HUES6 (cell line): ENCODE results near the gene AGFG1.
"Not testable (repeated sequence)": the region's sequence is repeated elsewhere in the genome, so short reads cannot be mapped to it uniquely, and the experiment has no call there.

Experiments used
- H3K27ac ChIP-seq: 2 replicates; pipeline ENCODE4 v1.7.0; 2013; ENCODE audit warnings: low read depth, mild to moderate bottlenecking, low read length, inconsistent platforms
- H3K27me3 ChIP-seq: 2 replicates; pipeline ENCODE4 v1.6.1; 2013; ENCODE audit warnings: low read length; ENCODE audit not compliant: control insufficient read depth, insufficient read depth
- H3K36me3 ChIP-seq: 2 replicates; pipeline ENCODE4 v1.6.1; 2013; ENCODE audit warnings: low read length; ENCODE audit not compliant: control insufficient read depth, insufficient read depth
- H3K4me1 ChIP-seq: 2 replicates; pipeline ENCODE4 v1.6.1; 2013; ENCODE audit warnings: low read length; ENCODE audit not compliant: control insufficient read depth, insufficient read depth
- H3K4me3 ChIP-seq: 2 replicates; pipeline ENCODE4 v1.5.1; 2013; ENCODE audit warnings: low read depth, low read length
- H3K9ac ChIP-seq: one replicate; pipeline ENCODE4 v1.6.1; 2013; ENCODE audit warnings: mild to moderate bottlenecking, low read length
- H3K9me3 ChIP-seq: 2 replicates; pipeline ENCODE4 v1.6.1; 2013; ENCODE audit warnings: low read depth, low read length; ENCODE audit not compliant: control insufficient read depth, insufficient read depth

The AGFG1 gene

GRCh38 chr2:227513113-227513512, 41.2 kb downstream of the AGFG1 start:
- Histone ChIP-seq H3K4me3 (no peak overlapping the region), H3K4me1 (peaks cover 57% of the 10 kb centered on the region), H3K9me3 (no peaks in the 10 kb centered on the region), H3K27ac (no peak overlapping the region), H3K36me3 (no peaks in the 10 kb centered on the region), H3K27me3 (no peaks in the 10 kb centered on the region), H3K9ac (no peak overlapping the region)

- Histone ChIP-seq H3K27ac (no peak overlapping the region), H3K4me1 (peaks cover 45% of the 10 kb centered on the region), H3K4me3 (no peak overlapping the region), H3K9ac (no peak overlapping the region), H3K27me3 (no peaks in the 10 kb centered on the region), H3K9me3 (no peaks in the 10 kb centered on the region), H3K36me3 (peaks cover 10% of the 10 kb centered on the region)
Measured at GRCh38 chr2:227515742-227516141, 43.8 kb downstream of the AGFG1 start.

GRCh38 chr2:227517724-227518123, 45.8 kb downstream of the AGFG1 start:
- Histone ChIP-seq H3K36me3 (peaks cover 26% of the 10 kb centered on the region), H3K4me1 (peaks cover 39% of the 10 kb centered on the region), H3K9me3 (no peaks in the 10 kb centered on the region), H3K9ac (no peak overlapping the region), H3K27me3 (no peaks in the 10 kb centered on the region), H3K4me3 (no peak overlapping the region), H3K27ac (no peak overlapping the region)

GRCh38 chr2:227518278-227518865, 46.4 kb downstream of the AGFG1 start:
- H3K27me3 ChIP-seq, H3K27ac ChIP-seq, H3K9ac ChIP-seq, H3K9me3 ChIP-seq, H3K4me3 ChIP-seq: not testable (repeated sequence)
- peaks cover 29% of the 10 kb centered on the region for H3K36me3 ChIP-seq
- peaks cover 33% of the 10 kb centered on the region for H3K4me1 ChIP-seq

- peaks cover 14% of the 10 kb centered on the region for H3K4me1 ChIP-seq
- not testable (repeated sequence) for H3K9ac ChIP-seq, H3K4me3 ChIP-seq, H3K9me3 ChIP-seq, H3K27ac ChIP-seq, H3K27me3 ChIP-seq
- peaks cover 57% of the 10 kb centered on the region for H3K36me3 ChIP-seq
Measured at GRCh38 chr2:227521178-227521577, 49.2 kb downstream of the AGFG1 start.

- no peaks in the 10 kb centered on the region for H3K9me3 ChIP-seq
- no peak overlapping the region for H3K9ac ChIP-seq
- peaks cover 75% of the 10 kb centered on the region for H3K36me3 ChIP-seq
- no peaks in the 10 kb centered on the region for H3K4me1 ChIP-seq
- no peaks in the 10 kb centered on the region for H3K27me3 ChIP-seq
- H3K4me3 ChIP-seq, result no peak overlapping the region
- no peak overlapping the region for H3K27ac ChIP-seq
Measured at GRCh38 chr2:227524665-227525064, 52.7 kb downstream of the AGFG1 start.

GRCh38 chr2:227527351-227527750, 55.4 kb downstream of the AGFG1 start:
- Histone ChIP-seq H3K27me3 (no peaks in the 10 kb centered on the region), H3K9ac (no peak overlapping the region), H3K36me3 (peaks cover 70% of the 10 kb centered on the region), H3K9me3 (no peaks in the 10 kb centered on the region), H3K4me1 (no peaks in the 10 kb centered on the region), H3K27ac (no peak overlapping the region), H3K4me3 (no peak overlapping the region)

GRCh38 chr2:227528803-227529202, 56.8 kb downstream of the AGFG1 start:
- Histone ChIP-seq H3K27ac (no peak overlapping the region), H3K4me3 (no peak overlapping the region), H3K27me3 (no peaks in the 10 kb centered on the region), H3K9ac (no peak overlapping the region), H3K36me3 (peaks cover 70% of the 10 kb centered on the region), H3K9me3 (no peaks in the 10 kb centered on the region), H3K4me1 (no peaks in the 10 kb centered on the region)

- H3K9me3 ChIP-seq, result no peaks in the 10 kb centered on the region
- H3K4me3 ChIP-seq, result no peak overlapping the region
- H3K4me1 ChIP-seq, result no peaks in the 10 kb centered on the region
- no peaks in the 10 kb centered on the region for H3K27me3 ChIP-seq
- H3K27ac ChIP-seq, result no peak overlapping the region
- peaks cover 70% of the 10 kb centered on the region for H3K36me3 ChIP-seq
- no peak overlapping the region for H3K9ac ChIP-seq
Measured at GRCh38 chr2:227529871-227530270, 57.9 kb downstream of the AGFG1 start.

GRCh38 chr2:227534714-227535113, 62.8 kb downstream of the AGFG1 start:
- Histone ChIP-seq H3K36me3 (peaks cover 87% of the 10 kb centered on the region), H3K27me3 (no peaks in the 10 kb centered on the region), H3K4me3 (no peak overlapping the region), H3K27ac (no peak overlapping the region), H3K4me1 (no peaks in the 10 kb centered on the region), H3K9me3 (no peaks in the 10 kb centered on the region), H3K9ac (no peak overlapping the region)

- no peaks in the 10 kb centered on the region for H3K27me3 ChIP-seq
- H3K27ac ChIP-seq, result no peak overlapping the region
- H3K9ac ChIP-seq, result no peak overlapping the region
- no peak overlapping the region for H3K4me3 ChIP-seq
- no peaks in the 10 kb centered on the region for H3K4me1 ChIP-seq
- peaks cover 85% of the 10 kb centered on the region for H3K36me3 ChIP-seq
- no peaks in the 10 kb centered on the region for H3K9me3 ChIP-seq
Measured at GRCh38 chr2:227536445-227536844, 64.5 kb downstream of the AGFG1 start.
